ENCODE measurements around the gene PEX12.

- TF ChIP-seq, protein P1, sequence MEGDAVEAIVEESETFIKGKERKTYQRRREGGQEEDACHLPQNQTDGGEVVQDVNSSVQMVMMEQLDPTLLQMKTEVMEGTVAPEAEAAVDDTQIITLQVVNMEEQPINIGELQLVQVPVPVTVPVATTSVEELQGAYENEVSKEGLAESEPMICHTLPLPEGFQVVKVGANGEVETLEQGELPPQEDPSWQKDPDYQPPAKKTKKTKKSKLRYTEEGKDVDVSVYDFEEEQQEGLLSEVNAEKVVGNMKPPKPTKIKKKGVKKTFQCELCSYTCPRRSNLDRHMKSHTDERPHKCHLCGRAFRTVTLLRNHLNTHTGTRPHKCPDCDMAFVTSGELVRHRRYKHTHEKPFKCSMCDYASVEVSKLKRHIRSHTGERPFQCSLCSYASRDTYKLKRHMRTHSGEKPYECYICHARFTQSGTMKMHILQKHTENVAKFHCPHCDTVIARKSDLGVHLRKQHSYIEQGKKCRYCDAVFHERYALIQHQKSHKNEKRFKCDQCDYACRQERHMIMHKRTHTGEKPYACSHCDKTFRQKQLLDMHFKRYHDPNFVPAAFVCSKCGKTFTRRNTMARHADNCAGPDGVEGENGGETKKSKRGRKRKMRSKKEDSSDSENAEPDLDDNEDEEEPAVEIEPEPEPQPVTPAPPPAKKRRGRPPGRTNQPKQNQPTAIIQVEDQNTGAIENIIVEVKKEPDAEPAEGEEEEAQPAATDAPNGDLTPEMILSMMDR (IDR thresholded peaks at IDR 0.05) = peak in 2 of 3 experiments; percentile 19 to 30
- TF ChIP-seq POLR2AphosphoS5 (IDR thresholded peaks at IDR 0.05) (no peak), POLR2A (IDR thresholded peaks at IDR 0.05; ENCODE audit: low read depth) (no peak), EP300 (IDR thresholded peaks at IDR 0.05) (no peak)
Observed at GRCh38 chr17:35555691-35556090, 22.7 kb downstream of the PEX12 start.
